ENCODE data around the gene DEFB108B.
"Not testable (repeated sequence)": the region's sequence is repeated elsewhere in the genome, so short reads cannot be mapped to it uniquely, and the experiment has no call there.

The DEFB108B gene

DNA sequence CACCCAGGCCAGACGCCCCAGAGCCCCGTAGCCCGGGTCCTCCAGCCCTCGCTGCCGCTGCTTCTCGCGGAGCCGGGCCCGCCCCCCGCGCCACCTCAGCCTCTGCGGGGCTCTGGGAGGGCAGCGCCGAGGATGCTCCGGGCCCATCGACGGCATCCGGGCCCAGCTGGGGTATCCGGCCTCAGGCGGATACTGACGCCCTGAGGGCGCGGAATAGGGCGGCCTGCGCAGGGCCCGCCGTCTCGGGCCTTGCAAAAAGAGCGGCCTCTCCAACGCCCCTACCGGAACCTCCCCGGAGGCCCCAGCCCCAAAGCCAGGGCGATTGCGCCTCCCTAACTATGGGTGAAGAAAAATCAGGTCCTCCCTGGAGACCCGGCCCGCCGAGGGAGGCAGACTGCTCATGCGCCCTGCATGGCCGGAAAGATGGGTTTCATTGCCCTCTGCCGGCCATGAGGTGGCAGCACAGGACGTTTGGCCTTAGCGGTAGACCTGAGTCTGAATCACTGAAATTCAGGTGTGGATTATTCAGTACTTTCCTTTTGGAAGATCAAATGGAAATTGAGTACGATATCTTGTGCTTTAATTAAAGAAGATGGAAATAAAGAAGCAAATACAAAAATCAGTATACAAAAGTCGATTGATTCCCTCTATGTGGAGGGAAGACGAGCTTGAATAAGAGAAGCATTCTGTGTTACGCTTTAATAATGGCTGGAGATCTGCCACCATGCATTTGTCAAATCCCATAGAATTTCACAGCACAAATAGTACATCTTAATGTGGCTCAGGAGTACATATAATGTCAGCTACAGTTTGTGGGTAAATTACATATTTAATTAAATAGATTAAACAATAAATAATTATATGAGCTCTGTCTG, 19.3 kb upstream of the DEFB108B start:
- peak in 53 of 56 donors; percentile 24 to 91 (median 70) for DNase-seq

DNA sequence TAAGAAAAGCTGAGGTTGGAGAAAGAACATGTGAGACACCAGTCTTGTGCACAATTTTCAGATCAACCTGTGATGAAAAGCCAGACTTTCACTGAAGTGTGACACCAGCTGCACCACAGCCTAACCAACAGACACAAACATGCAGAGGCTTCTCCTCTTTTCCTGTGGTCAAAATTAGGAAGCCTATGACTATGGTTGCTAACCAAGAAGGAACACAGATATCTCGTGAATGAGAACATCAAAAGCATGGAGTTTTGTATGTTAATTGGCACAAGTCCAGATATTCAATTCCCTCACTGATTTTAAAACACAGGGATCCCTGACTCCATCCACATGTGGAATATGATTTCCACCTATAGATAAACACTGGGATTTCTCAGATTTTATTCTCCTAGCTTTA, 11.5 kb upstream of the DEFB108B start:
- not testable (repeated sequence) for DNase-seq

GRCh38 chr11:71829247-71829646, 3.8 kb upstream of the DEFB108B start:
- DNase-seq = not testable (repeated sequence)

- DNase-seq = not testable (repeated sequence)
Measured at GRCh38 chr11:71829686-71830085, 3.3 kb upstream of the DEFB108B start.

DNA sequence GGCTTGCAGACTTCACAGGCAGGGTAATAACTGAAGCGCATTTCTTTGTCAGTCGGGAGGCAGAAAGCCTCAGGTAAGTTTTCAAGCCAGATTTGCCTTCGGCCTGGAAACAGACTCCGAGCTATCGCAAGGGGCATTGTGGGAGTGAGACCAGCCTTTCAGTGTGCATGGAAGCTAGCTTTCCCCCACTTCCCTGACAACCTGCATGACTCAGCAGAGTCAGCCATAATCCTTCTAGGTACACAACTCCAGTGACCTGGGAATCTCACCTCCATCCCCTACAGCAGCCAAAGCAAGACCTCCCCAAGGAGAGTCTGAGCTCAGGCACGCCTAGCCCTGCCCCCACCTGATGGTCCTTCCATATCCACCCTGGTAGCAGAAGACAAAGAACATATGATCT, 9.7 kb downstream of the DEFB108B start:
- DNase-seq = not testable (repeated sequence)

DNA sequence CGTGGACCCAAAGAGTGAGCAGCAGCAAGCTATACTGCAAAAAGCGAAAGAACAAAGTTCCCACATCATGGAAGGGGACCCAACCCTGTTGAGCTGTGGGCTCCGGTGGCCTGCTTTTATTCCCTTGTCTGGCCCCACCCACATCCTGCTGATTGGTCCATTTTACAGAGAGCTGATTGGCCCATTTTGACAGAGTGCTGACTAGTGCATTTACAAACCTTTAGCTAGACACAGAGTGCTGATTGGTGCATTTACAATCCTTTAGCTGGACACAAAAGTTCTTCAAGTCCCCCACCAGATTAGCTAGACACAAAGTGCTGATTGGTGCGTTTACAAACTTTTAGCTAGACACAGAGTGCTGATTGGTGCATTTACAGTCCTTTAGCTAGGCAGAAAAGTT, 10.4 kb downstream of the DEFB108B start:
- DNase-seq = not testable (repeated sequence)

DNA sequence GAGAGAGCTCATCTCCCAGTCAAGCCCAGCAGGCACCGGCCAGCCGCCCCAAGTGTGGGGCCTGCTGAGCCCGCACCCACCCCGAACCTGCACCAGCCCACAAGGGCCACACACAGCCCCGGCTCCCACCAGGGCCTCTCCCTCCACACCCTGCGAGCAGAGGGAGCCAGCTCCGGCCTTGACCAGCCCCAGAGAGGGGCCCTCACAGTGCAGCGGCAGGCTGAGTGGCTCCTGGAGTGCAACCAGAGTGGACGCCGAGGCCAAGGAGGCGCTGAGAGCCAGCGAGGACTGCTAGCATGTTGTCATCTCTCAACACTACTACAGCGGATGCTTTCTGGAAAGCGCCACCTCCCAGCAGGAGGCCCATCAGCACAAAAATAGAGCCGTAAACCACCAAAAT, 10.9 kb downstream of the DEFB108B start:
- DNase-seq = no peak

DNA sequence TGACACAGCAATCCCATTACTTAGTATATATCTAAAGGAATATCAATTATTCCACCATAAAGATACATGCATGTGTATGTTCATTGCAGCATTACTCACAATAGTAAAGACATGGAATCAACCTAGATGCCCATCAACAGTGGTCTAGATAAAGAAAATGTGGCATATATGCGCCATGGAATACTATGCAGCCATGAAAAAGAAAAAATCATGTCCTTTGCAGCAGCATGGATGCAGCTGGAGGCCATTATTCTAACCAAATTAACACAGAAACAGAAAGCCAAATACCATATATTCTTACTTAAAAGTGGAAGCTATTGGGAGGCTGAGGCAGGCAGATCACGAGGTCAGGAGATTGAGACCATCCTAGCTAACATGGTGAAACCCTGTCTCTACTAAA, 20.9 kb downstream of the DEFB108B start:
- not testable (repeated sequence) for DNase-seq

DNA sequence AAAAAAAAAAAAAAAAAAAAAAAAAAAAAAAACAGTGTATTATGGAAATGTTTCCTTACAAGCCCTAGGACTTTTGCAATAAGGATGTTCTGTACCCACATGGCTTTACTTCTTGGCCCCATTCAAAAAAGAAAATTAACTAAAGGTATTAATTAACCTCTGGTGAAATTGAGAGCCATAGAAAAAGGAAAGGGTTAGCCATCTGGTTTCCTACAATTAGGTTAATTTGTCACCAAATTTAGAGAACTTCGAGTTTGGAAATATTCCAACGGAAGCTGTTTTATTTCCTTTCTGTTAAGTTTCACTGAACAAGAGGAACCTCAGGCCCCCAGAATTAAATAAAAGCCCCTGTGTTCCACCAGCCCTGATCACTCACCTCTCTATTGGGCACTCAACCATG, 22.9 kb downstream of the DEFB108B start:
- DNase-seq = not testable (repeated sequence)

- not testable (repeated sequence) for DNase-seq
Measured at GRCh38 chr11:71860835-71861234, 27.8 kb downstream of the DEFB108B start.

GRCh38 chr11:71863978-71864627, 31.1 kb downstream of the DEFB108B start:
- DNase-seq = not testable (repeated sequence)

GRCh38 chr11:71867209-71867608, 34.2 kb downstream of the DEFB108B start:
- DNase-seq = not testable (repeated sequence)

GRCh38 chr11:71869931-71870330, 36.9 kb downstream of the DEFB108B start:
- not testable (repeated sequence) for DNase-seq

- not testable (repeated sequence) for DNase-seq
Measured at GRCh38 chr11:71870661-71871060, 37.7 kb downstream of the DEFB108B start.

- DNase-seq = not testable (repeated sequence)
Measured at GRCh38 chr11:71876262-71876661, 43.3 kb downstream of the DEFB108B start.

- not testable (repeated sequence) for DNase-seq
Measured at GRCh38 chr11:71878059-71878458, 45.1 kb downstream of the DEFB108B start, which contains the start of gene DEFB131B. DEFB131B (plus strand) TSS chr11:71878453; CDS start chr11:71878453, 0 bp downstream.

GRCh38 chr11:71885806-71886205, 52.8 kb downstream of the DEFB108B start:
- DNase-seq = not testable (repeated sequence)
